GM18868 (cell line): ENCODE results near the gene DNASE2B.

Experiments
- ATAC-seq: cut with Tn5 transposase; IDR thresholded peaks from one replicate; pipeline ENCODE4 v1.9.1; 2021; ENCODE audit warnings: mild to moderate bottlenecking, moderate library complexity; ENCODE audit not compliant: unreplicated experiment

Gene DNASE2B

DNA sequence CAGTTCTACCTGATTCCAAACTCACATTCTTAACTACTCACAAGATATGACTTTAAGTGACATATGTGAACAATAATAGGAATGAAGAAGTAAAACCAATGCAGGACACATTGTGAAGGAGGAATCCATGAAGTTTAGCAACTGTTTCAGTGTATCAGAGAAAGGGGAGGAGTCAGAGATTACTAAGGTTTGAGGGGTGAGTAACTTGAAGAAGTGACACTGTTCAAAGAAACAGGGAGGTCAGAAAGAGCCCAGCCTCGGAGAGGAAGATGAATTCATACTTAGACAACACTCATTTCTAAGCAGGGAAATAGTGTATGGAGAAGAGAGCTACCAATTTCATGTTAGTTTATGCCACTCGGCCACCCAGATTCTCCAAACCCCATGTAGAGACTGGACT is 52.6 kb downstream of the DNASE2B start:
- peak; percentile 75 for ATAC-seq

DNA sequence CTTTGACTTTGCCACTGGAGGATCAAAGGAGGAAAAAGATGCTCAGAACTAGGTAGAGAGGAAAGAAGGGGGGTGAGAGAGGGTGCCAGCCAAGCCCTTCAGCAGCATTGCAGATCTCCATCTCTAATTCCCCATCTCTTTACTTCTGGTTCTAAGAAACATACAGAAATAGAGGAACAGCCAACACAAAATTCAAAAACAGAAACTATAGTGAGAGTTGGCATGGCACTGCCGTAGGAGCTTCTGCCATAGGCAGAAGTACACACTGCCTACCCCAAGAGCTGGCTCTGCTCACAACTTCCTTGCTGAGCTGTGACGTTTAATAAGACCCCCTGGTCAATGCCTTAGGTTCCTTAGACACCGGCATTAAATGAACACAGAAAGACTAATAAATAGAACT is 54.2 kb downstream of the DNASE2B start:
- no peak for ATAC-seq

DNA sequence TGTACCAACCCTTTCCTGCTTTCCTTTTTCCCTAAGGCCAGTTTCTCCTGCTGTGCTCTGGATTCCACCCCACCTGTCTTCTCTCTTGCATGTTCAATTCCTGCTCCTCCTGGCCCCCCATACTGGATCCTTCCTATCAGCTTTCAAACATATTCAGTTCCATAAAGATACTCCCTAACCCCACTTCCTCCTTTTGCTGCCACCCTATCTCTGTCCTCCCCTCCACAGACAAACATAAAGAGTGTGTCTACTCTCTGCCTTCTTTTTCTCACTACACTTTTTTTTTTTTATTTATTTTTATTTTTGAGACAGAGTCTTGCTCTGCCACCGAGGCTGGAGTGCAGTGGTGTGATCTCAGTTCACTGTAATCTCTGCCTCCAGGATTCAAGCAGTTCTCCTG is 63.8 kb downstream of the DNASE2B start:
- no peak for ATAC-seq
